ENCODE results near the gene TUNAR.

The TUNAR gene

GRCh38 chr14:95911456-95911855 lies 34.8 kb downstream of the TUNAR start:
- DNase-seq (ENCODE audit: low read depth in 4 of 4, low spot score in 1 of 4) = no peak

GRCh38 chr14:95915330-95915729 lies 38.7 kb downstream of the TUNAR start:
- DNase-seq (ENCODE audit: low read depth in 4 of 4, low spot score in 1 of 4) = no peak

- DNase-seq (ENCODE audit: low read depth in 4 of 4, low spot score in 1 of 4) = no peak
These were observed 41.8 kb downstream of the TUNAR start for GRCh38 chr14:95918466-95918865.

- no peak for DNase-seq (ENCODE audit: low read depth in 4 of 4, low spot score in 1 of 4)
These were observed 44.3 kb downstream of the TUNAR start for GRCh38 chr14:95920769-95921438.

GRCh38 chr14:95922080-95922479 lies 45.4 kb downstream of the TUNAR start:
- DNase-seq (ENCODE audit: low read depth in 4 of 4, low spot score in 1 of 4) = no peak

GRCh38 chr14:95928751-95929150 lies 52.1 kb downstream of the TUNAR start:
- DNase-seq (ENCODE audit: low read depth in 4 of 4, low spot score in 1 of 4) = no peak

GRCh38 chr14:95931384-95931783 lies 54.8 kb downstream of the TUNAR start:
- no peak for DNase-seq (ENCODE audit: low read depth in 4 of 4, low spot score in 1 of 4)

GRCh38 chr14:95935228-95935822 lies 58.7 kb downstream of the TUNAR start:
- no peak for DNase-seq (ENCODE audit: low read depth in 4 of 4, low spot score in 1 of 4)

GRCh38 chr14:95936041-95936440 lies 59.4 kb downstream of the TUNAR start:
- no peak for DNase-seq (ENCODE audit: low read depth in 4 of 4, low spot score in 1 of 4)

- DNase-seq (ENCODE audit: low read depth in 4 of 4, low spot score in 1 of 4) = no peak
These were observed 62.7 kb downstream of the TUNAR start for GRCh38 chr14:95939335-95939734.

GRCh38 chr14:95941897-95942296 lies 65.3 kb downstream of the TUNAR start:
- DNase-seq (ENCODE audit: low read depth in 4 of 4, low spot score in 1 of 4) = no peak

- DNase-seq (ENCODE audit: low read depth in 4 of 4, low spot score in 1 of 4) = no peak
These were observed 67.1 kb downstream of the TUNAR start for GRCh38 chr14:95943699-95944098.

- no peak for DNase-seq (ENCODE audit: low read depth in 4 of 4, low spot score in 1 of 4)
These were observed 67.8 kb downstream of the TUNAR start for GRCh38 chr14:95944462-95944861.

GRCh38 chr14:95946867-95947266 lies 70.2 kb downstream of the TUNAR start:
- no peak for DNase-seq (ENCODE audit: low read depth in 4 of 4, low spot score in 1 of 4)

- no peak for DNase-seq (ENCODE audit: low read depth in 4 of 4, low spot score in 1 of 4)
These were observed 71.9 kb downstream of the TUNAR start for GRCh38 chr14:95948558-95948981.

GRCh38 chr14:95951359-95951758 lies 74.7 kb downstream of the TUNAR start:
- DNase-seq (ENCODE audit: low read depth in 4 of 4, low spot score in 1 of 4) = no peak

GRCh38 chr14:95953111-95953724 lies 76.6 kb downstream of the TUNAR start:
- no peak for DNase-seq (ENCODE audit: low read depth in 4 of 4, low spot score in 1 of 4)

- no peak for DNase-seq (ENCODE audit: low read depth in 4 of 4, low spot score in 1 of 4)
These were observed 80.2 kb downstream of the TUNAR start for GRCh38 chr14:95956601-95957460.

GRCh38 chr14:95958105-95958504 lies 81.5 kb downstream of the TUNAR start:
- no peak for DNase-seq (ENCODE audit: low read depth in 4 of 4, low spot score in 1 of 4)

- DNase-seq (ENCODE audit: low read depth in 4 of 4, low spot score in 1 of 4) = no peak
These were observed 82.7 kb downstream of the TUNAR start for GRCh38 chr14:95959317-95959716.

GRCh38 chr14:95961481-95961880 lies 84.8 kb downstream of the TUNAR start:
- DNase-seq (ENCODE audit: low read depth in 4 of 4, low spot score in 1 of 4) = no peak

- no peak for DNase-seq (ENCODE audit: low read depth in 4 of 4, low spot score in 1 of 4)
These were observed 88.3 kb downstream of the TUNAR start for GRCh38 chr14:95964901-95965300.

Data from stimulated activated CD4-positive, alpha-beta T cell treated with anti-CD3 and anti-CD28 coated beads, Interleukin-1b, Interleukin-23, amount 100 ng/mL, for 24 hours (primary cell).